VCaP (cell line): ENCODE data around the gene SETD4.

Experiments
- H3K27ac ChIP-seq: fragments of 450-650 bp; 2 replicates; pipeline ENCODE4 v1.5.1; 2017
- TF ChIP-seq, protein P1 (sequence below): fragments of 450-650 bp; conservative IDR thresholded peaks from 2 replicates; pipeline ENCODE4 v1.5.1; 2017; ENCODE audit warnings: mild to moderate bottlenecking, moderate library complexity

Gene SETD4

DNA sequence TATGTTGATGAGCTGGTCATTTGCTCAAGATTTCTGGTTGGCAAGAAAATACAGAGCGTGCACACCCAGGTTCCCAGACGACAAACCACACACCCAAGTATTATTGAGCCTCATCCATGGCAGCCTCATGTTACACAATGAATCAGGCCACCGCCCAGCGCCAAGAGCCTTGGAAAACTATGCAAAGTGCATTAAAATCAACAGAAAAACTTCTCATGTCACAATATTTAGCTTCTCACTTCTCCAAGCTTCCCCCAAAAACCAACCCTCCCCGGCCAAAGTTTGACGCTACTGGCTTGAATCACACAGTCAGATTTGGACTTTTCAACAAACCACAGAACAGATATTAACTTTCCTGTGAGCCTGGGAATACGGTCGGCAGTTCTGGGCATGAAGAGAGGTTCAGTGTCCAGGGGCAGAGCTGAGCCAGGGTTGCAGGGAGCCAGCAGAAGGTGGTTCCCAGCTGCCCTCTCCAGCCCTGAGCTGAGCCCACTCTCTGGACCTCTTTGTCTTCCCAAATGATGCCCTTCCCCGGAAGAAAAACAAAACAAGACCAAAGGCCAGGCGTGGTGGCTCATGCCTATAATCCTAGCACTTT, 71.1 kb downstream of the SETD4 start:
- TF ChIP-seq, protein P1, sequence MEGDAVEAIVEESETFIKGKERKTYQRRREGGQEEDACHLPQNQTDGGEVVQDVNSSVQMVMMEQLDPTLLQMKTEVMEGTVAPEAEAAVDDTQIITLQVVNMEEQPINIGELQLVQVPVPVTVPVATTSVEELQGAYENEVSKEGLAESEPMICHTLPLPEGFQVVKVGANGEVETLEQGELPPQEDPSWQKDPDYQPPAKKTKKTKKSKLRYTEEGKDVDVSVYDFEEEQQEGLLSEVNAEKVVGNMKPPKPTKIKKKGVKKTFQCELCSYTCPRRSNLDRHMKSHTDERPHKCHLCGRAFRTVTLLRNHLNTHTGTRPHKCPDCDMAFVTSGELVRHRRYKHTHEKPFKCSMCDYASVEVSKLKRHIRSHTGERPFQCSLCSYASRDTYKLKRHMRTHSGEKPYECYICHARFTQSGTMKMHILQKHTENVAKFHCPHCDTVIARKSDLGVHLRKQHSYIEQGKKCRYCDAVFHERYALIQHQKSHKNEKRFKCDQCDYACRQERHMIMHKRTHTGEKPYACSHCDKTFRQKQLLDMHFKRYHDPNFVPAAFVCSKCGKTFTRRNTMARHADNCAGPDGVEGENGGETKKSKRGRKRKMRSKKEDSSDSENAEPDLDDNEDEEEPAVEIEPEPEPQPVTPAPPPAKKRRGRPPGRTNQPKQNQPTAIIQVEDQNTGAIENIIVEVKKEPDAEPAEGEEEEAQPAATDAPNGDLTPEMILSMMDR = no peak

DNA sequence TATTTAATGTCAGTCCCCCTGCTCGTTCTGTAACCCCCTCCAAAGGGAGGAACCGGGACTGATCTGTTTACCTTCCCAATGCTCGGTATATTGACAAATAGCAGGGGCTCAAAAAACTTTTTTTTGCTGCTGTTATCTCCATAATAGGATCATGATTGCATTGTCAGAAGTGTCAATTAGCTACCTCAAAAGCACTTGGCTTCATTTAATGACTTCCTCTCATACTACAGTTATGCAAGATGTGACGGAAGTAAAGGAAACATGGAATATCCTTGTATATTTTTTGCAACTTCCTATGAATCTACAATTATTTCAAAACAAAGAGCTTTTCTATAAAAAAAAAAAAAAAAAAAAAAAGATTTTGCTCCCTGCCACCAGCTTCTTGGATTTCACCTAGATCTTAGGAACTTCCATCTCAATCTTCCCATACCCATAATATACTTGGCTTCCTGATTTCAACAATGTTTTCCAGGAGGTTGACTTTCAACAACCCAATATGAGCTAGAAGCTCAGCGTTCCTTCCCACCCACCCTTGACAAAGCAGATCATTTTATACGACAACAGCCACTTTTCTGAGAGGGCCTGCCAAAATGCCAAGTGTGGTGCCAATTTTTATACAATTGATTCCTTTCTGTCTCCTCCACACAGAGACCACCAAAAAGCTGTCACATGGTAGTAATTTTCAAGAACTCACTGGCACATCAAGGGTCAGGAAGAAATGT, 71.7 kb downstream of the SETD4 start:
- TF ChIP-seq, protein P1 = no peak
- no peak overlapping the region for H3K27ac ChIP-seq

More for the DNA sequence above, 71.1 kb downstream of the SETD4 start:
- no peak overlapping the region for H3K27ac ChIP-seq

DNA sequence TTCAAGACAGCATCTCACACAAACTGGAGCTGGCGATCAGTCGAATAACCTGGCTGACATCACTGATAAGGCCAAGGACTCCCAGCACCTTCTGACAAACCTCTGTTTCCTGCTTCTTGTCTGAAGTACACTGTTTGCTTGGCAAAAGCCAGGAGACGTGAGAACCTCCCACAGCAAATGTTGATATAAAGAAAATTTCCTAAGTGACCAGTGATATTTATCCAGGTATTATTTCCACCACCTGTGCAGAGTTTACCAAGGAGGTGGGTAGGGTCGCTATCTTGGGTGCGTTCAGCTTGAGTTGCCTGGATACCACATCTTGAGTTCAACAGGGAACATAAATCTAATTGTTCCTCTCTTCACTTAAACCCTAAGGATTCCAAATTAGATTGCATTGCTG, 72.9 kb downstream of the SETD4 start:
- H3K27ac ChIP-seq = no peak overlapping the region
- TF ChIP-seq, protein P1 = no peak

DNA sequence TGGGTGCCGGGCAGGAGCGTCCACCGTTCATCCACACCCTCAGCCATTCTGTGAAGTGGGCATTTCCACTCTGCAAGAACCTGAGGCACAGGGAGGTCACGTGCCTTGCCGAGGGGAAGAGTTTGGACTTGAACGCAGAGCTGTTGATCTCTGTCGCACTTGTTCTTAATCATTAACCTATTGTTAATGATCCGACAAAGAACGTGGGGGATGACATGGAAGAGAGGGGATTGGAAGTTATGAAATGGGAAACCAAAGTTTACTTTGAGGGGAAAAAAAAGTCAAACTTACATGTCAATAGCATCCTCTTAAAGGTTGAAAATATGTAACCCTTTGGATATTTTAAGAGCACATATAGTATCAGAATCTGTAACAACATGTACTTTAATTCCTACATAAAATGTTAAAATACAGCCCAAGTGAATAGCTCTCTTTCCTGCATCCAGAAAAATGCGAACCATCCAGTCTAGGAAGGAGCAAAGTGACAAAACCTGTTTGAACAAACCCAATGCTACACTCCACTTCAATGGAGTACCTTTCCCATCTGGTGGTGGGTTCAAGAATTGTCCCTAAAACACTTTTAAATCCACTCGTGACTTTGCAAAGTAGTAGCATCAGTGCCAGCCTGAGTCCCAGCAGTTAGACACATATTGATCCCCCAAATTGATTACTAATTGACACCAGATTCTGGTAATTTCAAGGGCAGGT, 75.5 kb downstream of the SETD4 start:
- H3K27ac ChIP-seq = no peak overlapping the region
- TF ChIP-seq, protein P1 = peak; percentile 43; the same call in 1 of the 2 replicates
